ENCODE results near the gene PBXIP1. TPM values are rescaled to one million over a fixed set of nuclear protein-coding genes. Genes with fewer than 3 reads are reported as not detected.

The PBXIP1 gene
- total and polyA plus RNA-seq, 2 of the 13 experiments (the other 11 are each of a cell fraction or from before 2014, with no cell fraction given), result 16.3 to 31.9 TPM

DNA sequence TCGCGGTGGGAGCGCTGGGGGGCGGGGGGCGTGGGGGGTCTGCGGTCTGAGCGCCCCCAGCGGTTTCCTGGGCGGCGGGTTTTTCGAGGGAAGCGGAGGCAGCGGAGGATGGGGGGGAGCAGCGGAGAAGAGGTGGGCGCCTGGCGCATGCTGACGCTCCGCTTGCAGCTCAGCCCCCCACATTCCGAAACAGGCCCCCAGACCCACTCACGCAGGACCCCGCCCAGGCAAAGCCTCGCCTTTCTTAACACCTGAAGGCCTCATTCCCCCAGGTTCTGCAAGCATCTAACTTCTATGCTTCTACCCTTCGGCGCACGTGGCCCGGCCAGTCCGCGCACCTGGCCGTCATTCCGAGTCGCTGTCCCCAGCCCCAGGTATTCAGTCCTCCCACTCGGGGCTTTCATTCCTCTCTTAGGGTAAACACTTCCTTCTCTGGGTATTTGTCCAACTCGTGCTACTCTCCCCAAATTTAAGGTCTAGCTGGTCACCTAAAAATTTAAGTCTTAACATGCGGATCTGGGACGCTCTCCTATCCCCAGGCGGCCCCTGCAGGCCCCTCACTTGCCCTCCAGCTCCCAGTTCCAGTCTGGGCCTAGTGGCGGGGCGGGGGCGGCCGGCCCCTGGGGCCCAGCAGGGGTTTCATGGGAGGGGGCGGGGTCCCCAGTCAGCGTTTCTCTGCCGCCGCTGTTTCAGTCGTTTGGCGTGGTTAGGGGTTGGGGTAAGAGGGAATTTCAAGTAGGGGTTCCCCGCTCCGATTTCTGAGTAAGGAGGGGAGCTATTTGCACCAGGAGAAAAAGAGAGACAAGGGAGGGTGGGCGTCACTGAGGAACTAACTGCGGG is 43.9 kb upstream of the PBXIP1 start (continued):
- TF ChIP-seq GABPA (IDR thresholded peaks at IDR 0.05; ENCODE audit: low read depth, low read length), result no peak
- TF ChIP-seq GABPA (CRISPR knock-in tag; IDR thresholded peaks at IDR 0.05; ENCODE audit: low read depth), result 0 out of 2 replicates have a peak, but pooled peaks have one; percentile 20
- no peak for TF ChIP-seq WIZ (CRISPR knock-in tag; IDR thresholded peaks at IDR 0.05)
- no peak for TF ChIP-seq PAF1 (CRISPR knock-in tag; IDR thresholded peaks at IDR 0.05)
- TF ChIP-seq SIN3A (IDR thresholded peaks at IDR 0.05; ENCODE audit: borderline replicate concordance, low read depth, low read length), result no peak
- TF ChIP-seq, protein P1, sequence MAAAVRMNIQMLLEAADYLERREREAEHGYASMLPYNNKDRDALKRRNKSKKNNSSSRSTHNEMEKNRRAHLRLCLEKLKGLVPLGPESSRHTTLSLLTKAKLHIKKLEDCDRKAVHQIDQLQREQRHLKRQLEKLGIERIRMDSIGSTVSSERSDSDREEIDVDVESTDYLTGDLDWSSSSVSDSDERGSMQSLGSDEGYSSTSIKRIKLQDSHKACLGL (CRISPR knock-in tag; IDR thresholded peaks at IDR 0.05), result peak; percentile 57; the same call in 1 of the 2 replicates
- no peak for TF ChIP-seq ZSCAN12 (CRISPR knock-in tag; IDR thresholded peaks at IDR 0.05)
- TF ChIP-seq DR1 (CRISPR knock-in tag; IDR thresholded peaks at IDR 0.05), result no peak
- TF ChIP-seq, protein P2, sequence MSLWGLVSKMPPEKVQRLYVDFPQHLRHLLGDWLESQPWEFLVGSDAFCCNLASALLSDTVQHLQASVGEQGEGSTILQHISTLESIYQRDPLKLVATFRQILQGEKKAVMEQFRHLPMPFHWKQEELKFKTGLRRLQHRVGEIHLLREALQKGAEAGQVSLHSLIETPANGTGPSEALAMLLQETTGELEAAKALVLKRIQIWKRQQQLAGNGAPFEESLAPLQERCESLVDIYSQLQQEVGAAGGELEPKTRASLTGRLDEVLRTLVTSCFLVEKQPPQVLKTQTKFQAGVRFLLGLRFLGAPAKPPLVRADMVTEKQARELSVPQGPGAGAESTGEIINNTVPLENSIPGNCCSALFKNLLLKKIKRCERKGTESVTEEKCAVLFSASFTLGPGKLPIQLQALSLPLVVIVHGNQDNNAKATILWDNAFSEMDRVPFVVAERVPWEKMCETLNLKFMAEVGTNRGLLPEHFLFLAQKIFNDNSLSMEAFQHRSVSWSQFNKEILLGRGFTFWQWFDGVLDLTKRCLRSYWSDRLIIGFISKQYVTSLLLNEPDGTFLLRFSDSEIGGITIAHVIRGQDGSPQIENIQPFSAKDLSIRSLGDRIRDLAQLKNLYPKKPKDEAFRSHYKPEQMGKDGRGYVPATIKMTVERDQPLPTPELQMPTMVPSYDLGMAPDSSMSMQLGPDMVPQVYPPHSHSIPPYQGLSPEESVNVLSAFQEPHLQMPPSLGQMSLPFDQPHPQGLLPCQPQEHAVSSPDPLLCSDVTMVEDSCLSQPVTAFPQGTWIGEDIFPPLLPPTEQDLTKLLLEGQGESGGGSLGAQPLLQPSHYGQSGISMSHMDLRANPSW (CRISPR knock-in tag; IDR thresholded peaks at IDR 0.05; ENCODE audit: borderline replicate concordance), result no peak
- no peak for TF ChIP-seq ZNF678 (CRISPR knock-in tag; IDR thresholded peaks at IDR 0.05)
- no peak for TF ChIP-seq ETV5 (CRISPR knock-in tag; IDR thresholded peaks at IDR 0.05; ENCODE audit: borderline replicate concordance)
- no peak for TF ChIP-seq GPN1 (CRISPR knock-in tag; IDR thresholded peaks at IDR 0.05; ENCODE audit: borderline replicate concordance)
- TF ChIP-seq CHD2 (IDR thresholded peaks at IDR 0.05; ENCODE audit: low read depth, low read length), result no peak
- TF ChIP-seq, protein P3, sequence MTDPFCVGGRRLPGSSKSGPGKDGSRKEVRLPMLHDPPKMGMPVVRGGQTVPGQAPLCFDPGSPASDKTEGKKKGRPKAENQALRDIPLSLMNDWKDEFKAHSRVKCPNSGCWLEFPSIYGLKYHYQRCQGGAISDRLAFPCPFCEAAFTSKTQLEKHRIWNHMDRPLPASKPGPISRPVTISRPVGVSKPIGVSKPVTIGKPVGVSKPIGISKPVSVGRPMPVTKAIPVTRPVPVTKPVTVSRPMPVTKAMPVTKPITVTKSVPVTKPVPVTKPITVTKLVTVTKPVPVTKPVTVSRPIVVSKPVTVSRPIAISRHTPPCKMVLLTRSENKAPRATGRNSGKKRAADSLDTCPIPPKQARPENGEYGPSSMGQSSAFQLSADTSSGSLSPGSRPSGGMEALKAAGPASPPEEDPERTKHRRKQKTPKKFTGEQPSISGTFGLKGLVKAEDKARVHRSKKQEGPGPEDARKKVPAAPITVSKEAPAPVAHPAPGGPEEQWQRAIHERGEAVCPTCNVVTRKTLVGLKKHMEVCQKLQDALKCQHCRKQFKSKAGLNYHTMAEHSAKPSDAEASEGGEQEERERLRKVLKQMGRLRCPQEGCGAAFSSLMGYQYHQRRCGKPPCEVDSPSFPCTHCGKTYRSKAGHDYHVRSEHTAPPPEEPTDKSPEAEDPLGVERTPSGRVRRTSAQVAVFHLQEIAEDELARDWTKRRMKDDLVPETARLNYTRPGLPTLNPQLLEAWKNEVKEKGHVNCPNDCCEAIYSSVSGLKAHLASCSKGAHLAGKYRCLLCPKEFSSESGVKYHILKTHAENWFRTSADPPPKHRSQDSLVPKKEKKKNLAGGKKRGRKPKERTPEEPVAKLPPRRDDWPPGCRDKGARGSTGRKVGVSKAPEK (CRISPR knock-in tag; IDR thresholded peaks at IDR 0.05; ENCODE audit: borderline replicate concordance), result no peak
- TF ChIP-seq ZNF749 (CRISPR knock-in tag; IDR thresholded peaks at IDR 0.05; ENCODE audit: borderline replicate concordance), result no peak
- TF ChIP-seq SCMH1 (CRISPR knock-in tag; IDR thresholded peaks at IDR 0.05; ENCODE audit: borderline replicate concordance), result no peak
- TF ChIP-seq, protein P4, sequence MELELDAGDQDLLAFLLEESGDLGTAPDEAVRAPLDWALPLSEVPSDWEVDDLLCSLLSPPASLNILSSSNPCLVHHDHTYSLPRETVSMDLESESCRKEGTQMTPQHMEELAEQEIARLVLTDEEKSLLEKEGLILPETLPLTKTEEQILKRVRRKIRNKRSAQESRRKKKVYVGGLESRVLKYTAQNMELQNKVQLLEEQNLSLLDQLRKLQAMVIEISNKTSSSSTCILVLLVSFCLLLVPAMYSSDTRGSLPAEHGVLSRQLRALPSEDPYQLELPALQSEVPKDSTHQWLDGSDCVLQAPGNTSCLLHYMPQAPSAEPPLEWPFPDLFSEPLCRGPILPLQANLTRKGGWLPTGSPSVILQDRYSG (CRISPR knock-in tag; IDR thresholded peaks at IDR 0.05), result no peak
- TF ChIP-seq, protein P5, sequence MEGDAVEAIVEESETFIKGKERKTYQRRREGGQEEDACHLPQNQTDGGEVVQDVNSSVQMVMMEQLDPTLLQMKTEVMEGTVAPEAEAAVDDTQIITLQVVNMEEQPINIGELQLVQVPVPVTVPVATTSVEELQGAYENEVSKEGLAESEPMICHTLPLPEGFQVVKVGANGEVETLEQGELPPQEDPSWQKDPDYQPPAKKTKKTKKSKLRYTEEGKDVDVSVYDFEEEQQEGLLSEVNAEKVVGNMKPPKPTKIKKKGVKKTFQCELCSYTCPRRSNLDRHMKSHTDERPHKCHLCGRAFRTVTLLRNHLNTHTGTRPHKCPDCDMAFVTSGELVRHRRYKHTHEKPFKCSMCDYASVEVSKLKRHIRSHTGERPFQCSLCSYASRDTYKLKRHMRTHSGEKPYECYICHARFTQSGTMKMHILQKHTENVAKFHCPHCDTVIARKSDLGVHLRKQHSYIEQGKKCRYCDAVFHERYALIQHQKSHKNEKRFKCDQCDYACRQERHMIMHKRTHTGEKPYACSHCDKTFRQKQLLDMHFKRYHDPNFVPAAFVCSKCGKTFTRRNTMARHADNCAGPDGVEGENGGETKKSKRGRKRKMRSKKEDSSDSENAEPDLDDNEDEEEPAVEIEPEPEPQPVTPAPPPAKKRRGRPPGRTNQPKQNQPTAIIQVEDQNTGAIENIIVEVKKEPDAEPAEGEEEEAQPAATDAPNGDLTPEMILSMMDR (CRISPR knock-in tag; IDR thresholded peaks at IDR 0.05), result peak; percentile 27; the same call in 1 of the 2 replicates
- TF ChIP-seq, protein P6, sequence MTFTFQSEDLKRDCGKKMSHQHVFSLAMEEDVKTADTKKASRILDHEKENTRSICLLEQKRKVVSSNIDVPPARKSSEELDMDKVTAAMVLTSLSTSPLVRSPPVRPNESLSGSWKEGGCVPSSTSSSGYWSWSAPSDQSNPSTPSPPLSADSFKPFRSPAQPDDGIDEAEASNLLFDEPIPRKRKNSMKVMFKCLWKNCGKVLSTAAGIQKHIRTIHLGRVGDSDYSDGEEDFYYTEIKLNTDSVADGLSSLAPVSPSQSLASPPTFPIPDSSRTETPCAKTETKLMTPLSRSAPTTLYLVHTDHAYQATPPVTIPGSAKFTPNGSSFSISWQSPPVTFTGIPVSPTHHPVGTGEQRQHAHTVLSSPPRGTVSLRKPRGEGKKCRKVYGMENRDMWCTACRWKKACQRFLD (CRISPR knock-in tag; IDR thresholded peaks at IDR 0.05; ENCODE audit: borderline replicate concordance), result no peak
